ENCODE data around the gene PDHA2. TPM values are rescaled to one million over a fixed set of nuclear protein-coding genes. Genes with fewer than 3 reads are reported as not detected.

The PDHA2 gene
- total RNA-seq = not detected in 2 replicates
- long read RNA-seq = 0 reads

DNA sequence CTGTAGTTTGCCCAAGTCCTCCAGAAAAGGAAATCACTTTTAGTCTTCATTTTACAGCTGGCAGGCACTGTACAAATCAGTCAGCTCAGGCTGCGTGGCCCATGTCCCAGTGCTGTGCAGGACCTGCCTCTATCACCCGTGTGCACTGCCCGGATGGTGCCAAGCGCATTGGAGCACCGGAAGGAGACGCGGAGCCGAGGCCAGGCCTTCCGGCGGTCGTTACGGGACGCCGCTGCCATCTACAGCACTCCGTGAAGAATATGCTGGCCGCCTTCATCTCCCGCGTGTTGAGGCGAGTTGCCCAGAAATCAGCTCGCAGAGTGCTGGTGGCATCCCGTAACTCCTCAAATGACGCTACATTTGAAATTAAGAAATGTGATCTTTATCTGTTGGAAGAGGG lies at the start of gene PDHA2:
TSS of gene PDHA2 (plus strand) at position 203 of the 400 bp plus-strand sequence. CDS start at position 261, 58 bp downstream.
- H3K4me1 Mint-ChIP-seq (ENCODE audit: low read depth) = no peaks in the 10 kb centered on the region
- H3K9me3 Mint-ChIP-seq (ENCODE audit: low read depth) = peaks cover 16% of the 10 kb centered on the region
- H3K27ac Mint-ChIP-seq = no peak within 1 kb of the TSS
- no peak for DNase-seq (ENCODE audit: low spot score, unreplicated experiment)
- TF ChIP-seq, protein P1, sequence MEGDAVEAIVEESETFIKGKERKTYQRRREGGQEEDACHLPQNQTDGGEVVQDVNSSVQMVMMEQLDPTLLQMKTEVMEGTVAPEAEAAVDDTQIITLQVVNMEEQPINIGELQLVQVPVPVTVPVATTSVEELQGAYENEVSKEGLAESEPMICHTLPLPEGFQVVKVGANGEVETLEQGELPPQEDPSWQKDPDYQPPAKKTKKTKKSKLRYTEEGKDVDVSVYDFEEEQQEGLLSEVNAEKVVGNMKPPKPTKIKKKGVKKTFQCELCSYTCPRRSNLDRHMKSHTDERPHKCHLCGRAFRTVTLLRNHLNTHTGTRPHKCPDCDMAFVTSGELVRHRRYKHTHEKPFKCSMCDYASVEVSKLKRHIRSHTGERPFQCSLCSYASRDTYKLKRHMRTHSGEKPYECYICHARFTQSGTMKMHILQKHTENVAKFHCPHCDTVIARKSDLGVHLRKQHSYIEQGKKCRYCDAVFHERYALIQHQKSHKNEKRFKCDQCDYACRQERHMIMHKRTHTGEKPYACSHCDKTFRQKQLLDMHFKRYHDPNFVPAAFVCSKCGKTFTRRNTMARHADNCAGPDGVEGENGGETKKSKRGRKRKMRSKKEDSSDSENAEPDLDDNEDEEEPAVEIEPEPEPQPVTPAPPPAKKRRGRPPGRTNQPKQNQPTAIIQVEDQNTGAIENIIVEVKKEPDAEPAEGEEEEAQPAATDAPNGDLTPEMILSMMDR (IDR thresholded peaks at IDR 0.05; ENCODE audit: unreplicated experiment) = no peak
- H3K4me3 Mint-ChIP-seq (ENCODE audit: low read depth) = no peak within 1 kb of the TSS
- H3K27me3 Mint-ChIP-seq = no peaks in the 10 kb centered on the region
- H3K36me3 Mint-ChIP-seq (ENCODE audit: insufficient read depth) = no peaks in the 10 kb centered on the region

DNA sequence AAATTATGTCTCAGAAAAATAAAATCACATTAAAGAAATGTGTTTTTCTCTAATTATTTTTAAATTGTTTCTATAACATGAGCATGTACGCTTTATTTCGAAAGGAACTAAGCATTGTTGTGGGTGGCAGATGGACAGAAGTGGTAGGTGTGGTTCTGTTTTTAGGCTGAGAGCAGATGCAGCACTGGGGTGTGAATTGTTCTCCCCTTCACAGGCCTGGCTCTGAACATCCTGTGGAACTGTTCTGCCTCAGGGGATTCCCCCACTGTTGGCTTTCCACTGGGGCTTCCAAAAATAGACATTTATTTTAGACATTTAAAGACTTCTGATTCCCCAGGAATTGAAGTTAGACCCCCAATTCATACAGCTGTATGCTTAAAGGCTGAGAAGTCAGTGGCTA lies 41.9 kb upstream of the PDHA2 start:
- Mint-ChIP-seq H3K9me3 (ENCODE audit: low read depth) (peaks cover 19% of the 10 kb centered on the region), H3K36me3 (ENCODE audit: insufficient read depth) (peaks cover 3% of the 10 kb centered on the region)

DNA sequence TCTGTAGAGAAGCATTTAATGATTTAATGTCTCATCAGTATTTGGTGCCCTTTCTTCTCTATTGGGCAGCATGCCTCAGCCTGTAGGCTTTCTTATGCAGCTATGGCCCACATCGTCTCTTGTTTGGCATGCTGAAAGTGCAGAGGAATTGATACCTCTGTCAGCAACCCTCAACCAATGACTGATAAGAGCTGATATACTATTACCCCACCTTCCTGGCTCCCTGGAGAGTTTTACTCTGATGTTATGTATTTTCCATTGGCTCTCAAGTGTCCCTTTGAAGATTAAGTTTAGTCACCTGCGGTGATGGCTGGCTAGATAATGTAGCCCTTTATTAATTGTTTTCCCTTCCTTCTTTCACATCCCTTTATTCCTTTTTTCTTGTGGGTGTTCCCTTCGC lies 41.2 kb upstream of the PDHA2 start:
- no peak for DNase-seq (ENCODE audit: low spot score, unreplicated experiment)
- H3K27ac Mint-ChIP-seq = no peak overlapping the region
- peaks cover 3% of the 10 kb centered on the region for H3K36me3 Mint-ChIP-seq (ENCODE audit: insufficient read depth)

More for the DNA sequence above, 41.9 kb upstream of the PDHA2 start:
- Mint-ChIP-seq H3K4me1 (ENCODE audit: low read depth) (peaks cover 7% of the 10 kb centered on the region), H3K27me3 (no peaks in the 10 kb centered on the region), H3K4me3 (ENCODE audit: low read depth) (no peak overlapping the region), H3K27ac (no peak overlapping the region)
- TF ChIP-seq, protein P1 (IDR thresholded peaks at IDR 0.05; ENCODE audit: unreplicated experiment) = no peak
- DNase-seq (ENCODE audit: low spot score, unreplicated experiment) = no peak

DNA sequence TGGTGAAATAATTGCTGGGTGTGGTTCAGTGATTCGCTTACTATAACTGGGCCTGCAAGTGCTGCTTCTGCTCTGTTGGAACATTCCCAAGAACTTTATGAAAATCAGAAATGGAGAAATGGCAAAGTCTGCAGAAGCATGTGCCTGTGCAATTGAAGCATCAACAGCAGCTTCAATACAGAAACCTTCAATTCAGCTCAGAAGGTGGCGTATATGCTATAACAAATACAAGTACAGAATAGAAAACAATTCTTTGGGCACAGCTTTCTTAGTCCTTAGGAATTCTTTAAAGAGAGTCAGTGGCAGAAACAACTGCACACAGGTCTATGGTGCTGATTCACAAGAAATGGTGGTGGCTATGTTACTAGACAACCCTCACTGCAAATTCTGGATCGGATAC lies 18.0 kb upstream of the PDHA2 start:
- H3K4me1 Mint-ChIP-seq (ENCODE audit: low read depth) = no peaks in the 10 kb centered on the region
- no peak overlapping the region for H3K4me3 Mint-ChIP-seq (ENCODE audit: low read depth)
- DNase-seq (ENCODE audit: low spot score, unreplicated experiment) = no peak
- H3K9me3 Mint-ChIP-seq (ENCODE audit: low read depth) = no peaks in the 10 kb centered on the region
- H3K27me3 Mint-ChIP-seq = no peaks in the 10 kb centered on the region
- no peaks in the 10 kb centered on the region for H3K36me3 Mint-ChIP-seq (ENCODE audit: insufficient read depth)
- H3K27ac Mint-ChIP-seq = no peak overlapping the region
- TF ChIP-seq, protein P1 (IDR thresholded peaks at IDR 0.05; ENCODE audit: unreplicated experiment) = no peak

More for the DNA sequence above, 41.2 kb upstream of the PDHA2 start:
- H3K9me3 Mint-ChIP-seq (ENCODE audit: low read depth) = peaks cover 19% of the 10 kb centered on the region
- TF ChIP-seq, protein P1 (IDR thresholded peaks at IDR 0.05; ENCODE audit: unreplicated experiment) = no peak
- no peak overlapping the region for H3K4me3 Mint-ChIP-seq (ENCODE audit: low read depth)
- H3K27me3 Mint-ChIP-seq = no peaks in the 10 kb centered on the region
- H3K4me1 Mint-ChIP-seq (ENCODE audit: low read depth) = peaks cover 7% of the 10 kb centered on the region

DNA sequence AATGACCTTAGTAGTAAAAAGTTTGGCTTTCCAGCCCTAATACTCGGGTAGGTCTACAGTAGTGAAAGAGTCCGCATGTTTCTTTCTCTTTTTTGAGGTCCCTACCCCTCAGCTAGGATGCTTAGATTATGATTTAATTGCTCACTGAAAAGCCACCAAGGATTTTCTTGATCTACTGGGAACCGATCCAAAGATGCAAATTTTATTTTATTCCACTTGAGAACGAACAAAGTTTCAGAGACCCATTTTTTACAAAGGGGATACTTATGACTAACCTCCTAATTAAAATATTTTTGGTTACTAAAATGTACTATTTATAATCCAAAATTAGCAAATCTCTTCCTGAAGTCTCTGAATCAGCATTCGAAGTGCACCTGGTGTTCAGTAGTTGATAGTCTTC lies 14.3 kb upstream of the PDHA2 start:
- TF ChIP-seq, protein P1 (IDR thresholded peaks at IDR 0.05; ENCODE audit: unreplicated experiment) = no peak
- no peak for DNase-seq (ENCODE audit: low spot score, unreplicated experiment)
- Mint-ChIP-seq H3K9me3 (ENCODE audit: low read depth) (no peaks in the 10 kb centered on the region), H3K27me3 (no peaks in the 10 kb centered on the region), H3K27ac (no peak overlapping the region), H3K36me3 (ENCODE audit: insufficient read depth) (no peaks in the 10 kb centered on the region), H3K4me3 (ENCODE audit: low read depth) (no peak overlapping the region), H3K4me1 (ENCODE audit: low read depth) (no peaks in the 10 kb centered on the region)
